DMS153 treated with DMSO at 0.1 percent for 48 hours (cell line): Measurements from ENCODE around the gene NFATC2.

Experiments
- DNase-seq: peaks from one replicate; lab custom pipeline; 2025; ENCODE audit not compliant: unreplicated experiment; lab: John Stamatoyannopoulos, UW

Gene NFATC2

DNA sequence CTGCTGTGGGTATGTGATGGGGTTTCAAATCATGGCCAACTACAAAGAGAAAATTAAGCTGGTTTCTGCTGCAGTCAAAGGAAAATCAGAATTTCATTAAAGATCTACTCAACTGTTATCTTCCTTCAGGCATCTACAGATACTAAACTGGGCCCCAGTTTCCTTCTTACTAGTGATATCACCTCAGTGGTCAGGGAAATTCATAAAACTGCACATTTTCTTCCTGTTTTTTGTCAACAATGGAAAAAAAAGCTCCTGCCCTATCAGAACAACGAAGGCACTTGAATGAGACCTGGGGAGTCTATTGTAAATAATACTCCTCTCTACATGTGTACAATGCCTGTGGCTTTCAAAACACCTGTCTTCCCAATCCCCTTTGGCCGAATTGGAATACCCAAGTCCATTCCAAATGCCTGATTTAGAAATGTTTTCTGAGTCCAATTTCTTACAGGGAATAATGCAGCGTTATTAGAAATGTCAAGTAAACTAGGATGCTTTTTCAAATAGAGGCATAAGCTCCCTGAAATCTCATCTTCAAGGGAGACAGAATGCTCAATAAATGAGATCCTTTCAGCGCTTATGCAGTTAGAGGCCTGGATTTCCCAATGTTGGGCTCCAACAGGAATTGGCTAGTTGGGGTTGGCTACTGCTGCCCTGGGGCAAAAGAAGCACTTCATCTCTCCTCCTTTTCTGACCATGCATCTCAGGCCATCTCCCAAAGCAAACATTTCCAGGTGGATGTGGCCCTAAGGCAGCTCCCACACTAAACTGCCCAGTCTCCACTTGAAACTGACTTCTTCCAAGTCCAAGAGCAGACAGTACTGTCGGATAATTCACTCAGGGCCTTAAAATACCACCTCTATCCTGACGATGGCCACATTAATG lies 143.3 kb downstream of the NFATC2 start:
- DNase-seq: no peak

DNA sequence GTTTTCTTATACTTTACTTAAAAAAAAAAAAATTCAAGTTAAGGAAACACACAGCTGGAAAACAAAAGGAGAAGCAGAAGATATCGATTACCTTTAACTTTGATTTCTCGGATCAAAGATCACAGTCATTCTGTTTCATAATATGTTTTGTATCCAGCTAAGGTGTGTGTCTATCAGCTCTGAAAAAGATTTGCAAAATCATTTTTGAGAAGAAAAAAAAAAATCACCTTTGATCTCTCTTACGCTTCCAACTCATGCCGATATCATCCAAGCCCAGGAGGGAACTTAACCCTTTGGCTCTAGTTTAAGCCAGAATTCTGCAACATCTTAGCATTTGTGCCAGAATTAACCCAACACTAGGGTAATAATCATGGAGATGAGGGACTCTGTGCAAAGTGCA lies 144.0 kb downstream of the NFATC2 start:
- no peak for DNase-seq

DNA sequence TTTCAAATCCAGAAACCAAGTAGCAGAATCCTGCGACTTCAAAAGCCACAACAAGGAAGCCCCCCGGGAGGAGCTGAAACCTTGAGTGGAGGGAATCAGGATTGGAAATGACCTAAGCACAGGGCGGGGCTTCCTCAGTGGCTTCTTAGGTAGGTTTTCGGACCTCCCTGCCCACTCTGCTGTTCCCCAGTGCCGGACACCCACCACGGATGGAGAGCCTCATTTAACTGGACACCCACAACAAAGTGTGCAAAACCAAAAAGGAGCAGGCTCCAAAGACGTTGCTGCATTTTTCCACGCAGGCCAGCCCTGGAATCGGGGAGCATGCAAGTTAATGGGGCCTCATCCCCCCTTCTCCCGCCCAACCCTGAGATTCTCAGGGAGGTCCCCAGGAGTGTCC lies 144.4 kb downstream of the NFATC2 start:
- DNase-seq: no peak

DNA sequence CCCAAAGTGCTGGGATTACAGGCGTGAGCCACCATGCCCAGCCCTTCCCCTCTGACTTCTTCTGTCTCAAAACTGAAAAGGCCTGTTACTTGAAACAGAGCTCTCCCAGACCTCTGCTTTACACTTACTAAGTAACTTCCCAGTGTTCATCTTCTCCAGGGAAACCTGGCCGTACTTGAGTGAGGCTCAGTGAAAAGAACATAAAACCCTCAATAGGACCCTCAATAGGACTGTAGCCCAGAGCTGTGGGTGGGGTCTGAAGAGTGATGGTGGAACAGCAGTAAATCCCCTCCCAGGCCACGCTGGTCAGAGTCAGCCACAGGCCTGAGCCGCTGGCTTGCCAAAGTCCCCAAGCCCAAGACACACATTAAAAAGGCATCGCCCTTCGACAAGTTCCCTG lies 145.4 kb downstream of the NFATC2 start:
- DNase-seq: no peak

DNA sequence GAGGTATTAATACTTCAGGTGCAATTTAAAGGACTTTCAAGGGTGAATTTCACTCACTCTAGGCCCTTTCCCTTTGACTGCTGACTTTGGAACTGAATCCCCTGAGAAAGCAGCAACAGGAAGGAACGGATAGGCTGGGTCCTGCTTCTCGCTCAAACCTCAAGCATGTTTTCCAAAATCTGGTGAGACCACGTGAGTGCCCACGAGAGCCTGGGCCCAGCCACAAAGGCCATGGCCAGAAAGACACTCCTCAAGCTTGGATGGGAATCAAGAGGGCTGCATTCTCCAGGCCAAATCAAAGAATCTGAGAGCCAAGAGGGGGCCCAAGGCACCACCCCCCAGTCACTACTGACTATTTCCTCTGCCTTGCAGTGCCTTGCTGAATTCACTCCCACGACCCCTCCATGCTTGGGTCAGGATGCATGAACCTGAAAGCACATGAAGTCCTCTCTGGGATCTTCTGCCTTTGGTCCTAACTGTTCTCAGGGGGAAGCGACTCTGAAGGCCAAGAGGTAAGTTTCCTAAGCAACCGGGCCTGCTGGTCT lies 146.1 kb downstream of the NFATC2 start:
- no peak for DNase-seq

DNA sequence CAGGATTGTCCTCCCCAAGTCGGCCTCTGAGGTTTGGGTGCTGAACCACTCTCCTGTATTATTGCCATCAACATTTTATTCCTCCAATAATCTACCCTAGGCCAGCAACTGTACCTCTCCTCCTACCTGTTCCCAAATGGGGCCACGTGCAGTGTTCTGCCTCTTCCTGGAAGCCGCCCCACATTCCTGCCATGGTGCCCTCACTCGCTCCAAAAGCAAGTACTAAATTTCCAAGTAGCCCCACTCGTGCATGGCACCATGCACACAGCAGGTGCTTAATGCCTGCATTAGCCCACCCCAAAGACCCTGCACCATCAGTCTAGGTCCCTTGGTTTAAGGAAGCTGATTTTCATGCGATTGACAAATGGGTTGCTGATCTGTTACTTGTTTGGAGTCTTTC lies 147.8 kb downstream of the NFATC2 start:
- no peak for DNase-seq

DNA sequence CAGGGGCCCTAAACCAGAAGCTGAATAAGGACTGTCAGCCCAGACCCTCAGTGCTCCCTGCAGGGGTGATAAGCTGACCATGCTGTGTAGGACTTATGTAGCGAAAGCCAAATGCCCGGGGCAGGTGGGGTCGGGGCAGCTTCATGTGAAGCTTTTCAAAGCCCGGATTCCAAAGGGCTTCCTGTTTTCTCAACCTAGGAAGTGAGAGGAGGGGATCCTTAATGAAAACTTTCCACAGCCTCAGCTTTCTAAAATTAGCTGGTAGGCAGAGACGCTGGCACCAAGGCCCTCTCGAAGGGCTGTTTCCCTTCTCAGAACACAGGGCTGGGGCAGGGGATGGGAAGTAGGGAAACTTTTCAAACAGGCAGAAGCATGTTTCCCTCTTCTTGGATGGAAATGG lies 148.9 kb downstream of the NFATC2 start:
- DNase-seq: no peak

DNA sequence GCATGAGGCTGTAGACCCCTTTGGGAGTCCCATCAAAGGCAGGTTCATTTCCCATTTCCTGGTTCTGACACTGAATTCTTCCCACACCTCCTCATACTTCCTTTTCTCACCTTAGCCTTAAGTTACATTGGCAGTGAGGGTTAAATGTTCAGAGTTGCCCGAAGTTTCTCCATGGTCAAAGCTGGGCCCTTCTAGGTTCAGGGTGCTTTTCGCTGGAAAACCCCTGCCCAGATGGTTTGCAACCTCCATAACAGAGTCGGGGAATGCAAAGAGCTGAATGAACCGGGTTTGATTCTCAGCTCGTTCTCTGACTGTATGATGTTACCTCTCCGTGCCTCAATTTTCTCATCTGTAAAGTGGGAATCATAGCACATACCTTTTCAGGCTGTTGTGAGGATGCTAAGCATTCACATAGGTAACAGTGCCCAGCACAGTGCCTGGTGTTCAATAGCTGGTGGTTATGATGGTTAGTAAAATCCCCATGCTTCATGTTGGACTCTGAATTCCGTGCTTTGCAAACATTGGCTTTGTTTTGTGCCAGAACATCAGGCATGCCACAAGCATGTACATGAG lies 149.8 kb downstream of the NFATC2 start:
- no peak for DNase-seq

DNA sequence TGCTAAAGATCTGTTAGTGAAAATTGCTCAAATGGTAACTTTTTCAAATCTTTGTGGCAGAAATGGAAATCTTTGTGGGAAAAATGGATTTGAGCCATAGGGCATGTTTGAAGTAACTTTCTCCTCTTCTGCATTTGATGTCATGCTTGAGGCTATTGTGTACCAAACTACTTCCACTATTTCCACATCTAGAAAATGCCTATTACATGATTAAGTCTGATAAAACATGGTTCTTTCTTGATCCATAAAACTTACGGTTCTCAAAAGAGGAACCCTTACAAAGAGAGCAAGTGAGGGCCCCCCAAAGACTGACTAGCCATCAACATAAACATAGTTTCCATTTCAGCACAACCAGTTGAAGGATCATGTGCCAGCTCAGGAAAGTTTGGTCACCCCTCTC lies 150.6 kb downstream of the NFATC2 start:
- DNase-seq: no peak

DNA sequence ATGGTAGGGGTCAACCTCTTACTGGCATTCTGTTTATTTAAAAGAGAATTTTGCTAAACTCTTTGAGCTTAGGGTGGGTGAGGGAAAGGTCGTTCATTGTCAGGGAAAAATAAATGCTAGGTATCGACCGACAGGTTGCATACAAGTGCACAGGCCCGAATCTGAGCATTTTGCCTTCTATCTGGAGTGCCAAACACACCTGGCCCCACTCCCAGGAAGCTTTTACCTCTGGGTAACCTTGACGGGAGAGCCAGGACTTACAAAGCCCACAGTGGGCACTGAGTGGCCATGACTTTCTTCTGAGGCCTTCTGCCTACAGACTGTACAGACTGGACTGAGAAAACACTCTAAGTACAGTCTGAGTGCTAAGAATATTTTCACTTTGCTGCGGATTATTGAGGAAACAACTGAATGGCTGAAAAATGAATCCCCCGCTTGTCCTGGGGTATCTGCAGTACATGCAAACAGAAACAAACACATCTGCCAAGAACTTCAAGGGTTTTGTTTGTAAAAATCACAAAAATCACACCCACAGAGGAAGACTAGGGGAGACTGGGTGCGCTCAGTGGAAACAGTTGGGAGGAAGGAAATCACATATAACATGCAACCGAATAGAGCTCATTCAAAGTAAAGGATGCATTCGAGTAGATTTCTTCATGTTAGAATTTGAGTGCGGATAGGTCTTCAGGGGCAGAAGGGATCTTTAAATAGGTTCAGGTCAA lies 152.8 kb downstream of the NFATC2 start:
- DNase-seq: no peak

DNA sequence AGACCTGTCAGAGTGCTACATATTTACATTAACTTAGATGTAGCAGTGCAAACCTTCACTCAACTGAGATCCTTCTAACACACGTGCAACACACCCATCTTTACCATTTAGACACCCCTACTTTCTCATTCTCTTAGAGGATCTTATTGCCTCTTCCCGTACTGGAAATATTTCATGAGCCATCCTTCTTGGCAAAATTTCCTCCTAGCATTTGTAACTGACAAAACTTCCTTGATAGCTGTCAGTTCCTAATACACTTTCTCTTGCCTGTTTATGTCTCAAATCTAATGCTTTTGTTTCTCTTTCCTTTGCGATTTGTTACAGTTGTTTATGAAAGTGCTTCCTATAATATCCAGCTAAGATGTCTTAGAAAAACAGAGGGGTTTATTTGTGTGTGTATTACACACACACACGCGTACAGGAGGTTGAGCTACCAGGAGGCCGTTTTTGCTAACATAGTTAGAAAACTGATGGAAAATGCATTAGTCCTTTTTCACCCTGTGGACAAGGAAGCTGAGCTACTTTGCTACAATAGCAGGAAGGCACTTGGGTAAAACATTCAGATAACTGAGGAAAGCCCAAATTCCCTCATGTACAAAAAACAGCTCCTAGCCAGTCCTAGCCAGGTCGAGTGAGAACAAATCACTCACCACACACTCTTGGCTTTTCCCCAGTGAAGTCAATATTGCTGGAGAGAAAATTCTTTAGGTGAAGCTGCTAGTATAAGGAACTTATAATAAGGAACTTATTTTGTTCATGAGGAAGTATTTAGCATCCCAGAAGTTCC lies 153.6 kb downstream of the NFATC2 start:
- DNase-seq: no peak

DNA sequence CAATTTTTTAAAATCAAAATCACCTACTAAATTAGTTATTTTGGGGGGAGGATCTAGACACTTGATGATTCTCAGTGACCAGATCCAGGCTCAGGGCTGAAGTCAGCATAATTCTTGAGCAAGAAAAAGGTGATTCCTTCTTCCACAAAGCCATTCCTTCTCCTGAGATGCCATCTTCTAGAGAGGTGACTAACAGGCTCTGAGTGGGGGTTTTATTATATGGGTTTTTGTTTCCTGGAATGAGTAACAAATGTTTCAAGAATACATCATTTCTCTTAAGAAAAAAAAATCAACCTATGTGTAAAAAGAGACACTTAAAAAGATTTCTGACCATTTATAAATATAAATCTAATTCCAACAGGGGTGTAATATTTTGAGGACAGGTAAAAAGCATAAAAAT lies 154.3 kb downstream of the NFATC2 start:
- no peak for DNase-seq

DNA sequence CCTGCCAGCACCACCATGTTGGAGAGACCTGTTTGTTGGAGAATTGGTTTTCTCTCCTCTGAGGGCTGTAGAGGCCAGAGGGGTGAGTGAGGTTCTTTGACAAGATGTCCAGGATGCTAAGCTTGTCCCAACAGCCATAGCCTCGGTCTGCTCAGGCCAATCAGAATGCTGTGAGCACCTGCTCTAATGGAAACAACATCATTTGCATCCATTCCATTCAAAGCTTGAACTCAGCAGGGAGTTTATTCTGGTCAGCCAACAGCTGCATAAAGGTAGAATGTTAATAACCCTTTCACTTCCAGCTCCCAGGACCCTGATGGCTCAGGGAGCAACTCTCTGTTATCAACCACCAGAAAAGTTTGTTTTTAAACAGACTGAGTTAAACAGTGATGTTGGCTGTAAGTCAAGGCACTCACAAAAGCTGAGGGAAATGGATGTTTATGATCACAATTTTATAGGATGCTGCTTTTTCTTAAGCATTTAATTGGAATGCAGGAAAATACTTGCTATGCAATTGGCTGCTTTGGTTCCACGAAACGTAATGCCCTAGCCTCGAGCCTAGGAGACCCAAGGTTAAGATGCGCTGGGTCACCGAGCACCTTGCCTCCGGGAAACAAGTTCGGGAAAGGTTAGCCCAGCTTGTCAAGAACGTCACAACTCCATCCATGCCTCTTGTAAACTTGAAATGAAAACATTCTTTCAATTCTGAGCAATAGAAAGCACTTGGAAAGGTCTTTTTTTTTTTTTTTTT lies 155.2 kb downstream of the NFATC2 start:
- DNase-seq: no peak

DNA sequence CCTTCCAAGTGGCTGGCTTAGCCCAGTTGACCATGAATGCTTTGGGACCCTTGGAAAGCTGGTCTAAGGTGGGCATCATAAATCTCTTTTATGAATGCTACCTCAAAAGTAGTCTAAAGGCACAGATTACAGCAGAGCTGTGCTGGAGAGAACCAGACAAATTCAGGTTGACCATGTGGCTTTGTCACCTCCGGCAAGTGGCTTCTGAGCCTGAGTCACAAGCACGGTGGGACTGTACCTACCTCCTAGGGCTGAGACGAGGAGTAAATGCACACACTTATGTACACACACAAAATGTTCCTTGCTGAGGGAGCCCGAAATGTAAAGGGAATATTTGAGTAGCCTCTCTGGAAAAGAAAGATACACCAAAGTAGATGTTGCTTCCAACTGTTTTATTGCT lies 155.9 kb downstream of the NFATC2 start:
- no peak for DNase-seq

DNA sequence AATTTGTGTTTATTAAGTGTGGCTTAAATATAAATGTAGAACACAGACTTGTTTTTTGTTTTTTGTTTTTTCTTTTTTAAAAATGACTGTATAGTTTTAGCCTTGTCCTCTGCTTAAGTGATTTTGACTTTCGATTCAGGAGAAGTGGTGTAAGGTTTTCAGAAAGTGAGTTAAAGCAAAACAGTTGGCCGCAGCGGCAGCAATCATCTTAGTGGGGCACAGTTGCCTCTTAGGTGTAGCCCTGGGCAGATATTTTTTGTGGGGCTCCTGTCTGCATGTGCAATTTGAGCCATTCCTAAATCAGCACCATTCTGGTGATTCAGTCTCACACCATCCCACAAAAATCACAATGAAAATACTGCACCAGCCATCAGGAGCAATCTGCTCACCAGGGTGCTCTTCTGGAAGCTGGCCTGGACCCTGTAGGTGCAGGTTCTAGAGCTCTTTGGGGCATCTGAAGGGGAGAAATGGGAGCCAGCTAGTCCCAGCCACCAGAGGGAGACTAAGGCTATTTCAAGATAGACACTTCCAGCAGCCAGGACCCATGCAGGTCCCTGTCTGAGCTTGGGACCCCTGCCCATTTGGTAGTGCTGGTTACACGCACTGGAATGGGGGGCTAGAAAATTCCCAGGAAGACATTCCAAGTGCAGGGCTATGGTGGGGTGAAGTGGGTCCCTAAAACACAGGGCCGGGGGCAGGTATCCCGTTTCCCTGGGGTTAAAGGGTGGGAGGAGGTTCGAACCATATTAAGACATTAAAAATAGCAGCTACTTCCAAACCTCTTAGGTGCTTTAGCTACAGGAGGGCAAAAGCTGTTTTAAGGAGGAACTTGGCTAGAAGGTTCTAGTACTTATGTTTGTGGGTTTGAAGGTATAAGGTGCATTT lies 156.6 kb downstream of the NFATC2 start:
- no peak for DNase-seq

DNA sequence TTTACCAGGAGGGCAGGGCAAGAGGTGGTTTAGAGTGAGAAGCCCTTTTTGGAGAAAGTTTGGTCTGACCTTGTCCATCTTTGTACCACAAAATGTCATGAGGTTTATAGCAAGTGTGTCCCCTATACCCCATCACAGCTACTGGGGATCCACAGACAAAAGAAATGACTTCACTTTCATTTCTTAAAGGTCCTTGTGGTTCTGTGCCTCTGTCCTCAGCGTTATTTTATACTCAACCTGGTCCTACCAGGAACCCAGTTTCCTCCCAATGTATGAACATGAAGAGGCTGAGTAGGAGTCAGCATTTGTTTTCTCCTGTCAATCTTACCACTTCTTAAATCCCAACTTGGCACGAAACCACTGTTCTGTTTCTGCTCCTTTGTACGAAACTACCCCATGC lies 157.6 kb downstream of the NFATC2 start:
- DNase-seq: no peak

DNA sequence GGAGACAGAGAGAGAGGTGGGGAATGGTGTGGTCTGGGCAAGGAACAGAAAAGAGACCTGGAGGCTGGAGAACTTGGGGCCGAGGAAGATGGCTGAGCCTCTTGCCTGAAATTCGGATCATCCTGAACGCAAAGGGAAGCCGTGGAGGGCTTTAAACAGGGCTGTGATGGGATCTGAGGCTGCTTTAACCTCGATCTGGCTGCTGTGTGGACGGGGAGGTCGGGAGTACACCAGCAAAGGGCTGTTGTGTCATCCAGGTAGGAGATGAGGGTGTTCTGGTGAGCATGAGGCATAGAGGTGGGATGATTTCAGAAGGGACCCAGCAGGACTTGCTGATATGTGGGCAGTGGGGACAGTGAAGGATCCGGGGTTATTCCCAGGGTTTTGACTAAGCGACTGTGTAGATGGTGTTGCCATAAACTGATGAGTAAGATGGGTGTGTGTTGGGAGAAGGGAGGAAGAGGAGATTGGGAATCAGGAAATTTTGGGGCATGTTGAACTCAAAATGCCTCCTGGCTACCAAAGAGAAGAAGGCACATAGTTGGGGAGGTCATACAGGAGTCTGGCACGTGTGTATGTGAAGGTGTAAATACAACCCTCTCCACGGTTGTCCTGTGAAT lies 158.5 kb downstream of the NFATC2 start:
- DNase-seq: no peak

DNA sequence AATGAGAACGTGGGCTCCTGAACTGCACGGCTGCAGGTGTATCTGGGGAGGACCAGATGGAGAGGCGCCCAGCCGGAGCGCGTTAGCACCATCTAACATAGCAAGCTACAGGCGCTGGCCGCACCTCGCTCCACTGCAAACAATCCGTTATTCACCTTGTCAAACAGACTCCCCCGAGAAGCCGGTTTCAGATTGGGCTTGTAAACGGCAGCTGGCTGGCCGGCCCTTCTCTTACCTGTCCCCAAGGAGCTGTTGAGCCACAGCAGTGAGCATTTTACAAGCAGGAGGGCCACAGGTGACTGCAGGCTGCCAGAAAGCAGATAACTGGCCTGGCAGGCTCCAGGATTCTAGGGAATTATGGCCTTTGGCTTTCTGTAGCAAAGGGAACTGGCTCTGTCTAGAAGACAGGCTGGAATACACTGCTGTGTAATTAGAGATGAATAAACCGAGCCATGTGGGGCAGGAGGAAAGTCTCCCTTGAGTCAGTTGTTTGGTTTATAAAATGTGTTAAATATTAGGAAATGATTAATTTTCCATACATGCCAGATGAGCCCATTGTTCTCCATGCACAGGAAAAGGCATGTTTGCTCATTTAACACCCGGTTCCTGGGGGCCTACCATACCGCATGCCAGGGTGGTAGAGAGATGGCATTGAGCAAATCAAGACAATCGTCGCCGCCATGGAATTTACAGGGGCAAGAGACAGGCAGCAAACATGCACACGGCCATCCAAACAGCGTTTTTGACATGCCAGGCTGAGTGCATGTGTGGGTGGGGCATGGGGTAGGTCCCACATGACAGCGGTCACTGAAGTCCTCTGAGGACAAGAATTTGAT lies 159.3 kb downstream of the NFATC2 start:
- DNase-seq: peak; percentile 88
